Measurements from ENCODE around the gene ART5.

Gene ART5

GRCh38 chr11:3632070-3632660 lies 9.6 kb downstream of the ART5 start:
- TF ChIP-seq CTCF (IDR thresholded peaks at IDR 0.05; ENCODE audit: control insufficient read depth, extremely low read depth, insufficient read depth): no peak
- no peak overlapping the region for H3K4me3 ChIP-seq (ENCODE audit: low read depth, low read length)
- DNase-seq (ENCODE audit: low read depth): no peak

GRCh38 chr11:3631331-3631730 lies 10.5 kb downstream of the ART5 start:
- H3K4me3 ChIP-seq (ENCODE audit: low read depth, low read length): no peak overlapping the region
- DNase-seq (ENCODE audit: low read depth): no peak
- TF ChIP-seq CTCF (IDR thresholded peaks at IDR 0.05; ENCODE audit: control insufficient read depth, extremely low read depth, insufficient read depth): no peak

GRCh38 chr11:3627291-3627690 lies 14.5 kb downstream of the ART5 start:
- H3K4me3 ChIP-seq (ENCODE audit: low read depth, low read length): no peak overlapping the region
- no peak for TF ChIP-seq CTCF (IDR thresholded peaks at IDR 0.05; ENCODE audit: control insufficient read depth, extremely low read depth, insufficient read depth)
- DNase-seq (ENCODE audit: low read depth): no peak

- no peak for DNase-seq (ENCODE audit: low read depth)
- no peak for TF ChIP-seq CTCF (IDR thresholded peaks at IDR 0.05; ENCODE audit: control insufficient read depth, extremely low read depth, insufficient read depth)
- no peak overlapping the region for H3K4me3 ChIP-seq (ENCODE audit: low read depth, low read length)
Observed at GRCh38 chr11:3626250-3626960, 15.4 kb downstream of the ART5 start.

- no peak overlapping the region for H3K4me3 ChIP-seq (ENCODE audit: low read depth, low read length)
- no peak for DNase-seq (ENCODE audit: low read depth)
- TF ChIP-seq CTCF (IDR thresholded peaks at IDR 0.05; ENCODE audit: control insufficient read depth, extremely low read depth, insufficient read depth): no peak
Observed at GRCh38 chr11:3623767-3624458, 17.9 kb downstream of the ART5 start.

- no peak for TF ChIP-seq CTCF (IDR thresholded peaks at IDR 0.05; ENCODE audit: control insufficient read depth, extremely low read depth, insufficient read depth)
- DNase-seq (ENCODE audit: low read depth): no peak
- H3K4me3 ChIP-seq (ENCODE audit: low read depth, low read length): no peak overlapping the region
Observed at GRCh38 chr11:3623121-3623520, 18.7 kb downstream of the ART5 start.

Data from LNCaP clone FGC (cell line).